ENCODE results near the gene FERMT1.

DNA sequence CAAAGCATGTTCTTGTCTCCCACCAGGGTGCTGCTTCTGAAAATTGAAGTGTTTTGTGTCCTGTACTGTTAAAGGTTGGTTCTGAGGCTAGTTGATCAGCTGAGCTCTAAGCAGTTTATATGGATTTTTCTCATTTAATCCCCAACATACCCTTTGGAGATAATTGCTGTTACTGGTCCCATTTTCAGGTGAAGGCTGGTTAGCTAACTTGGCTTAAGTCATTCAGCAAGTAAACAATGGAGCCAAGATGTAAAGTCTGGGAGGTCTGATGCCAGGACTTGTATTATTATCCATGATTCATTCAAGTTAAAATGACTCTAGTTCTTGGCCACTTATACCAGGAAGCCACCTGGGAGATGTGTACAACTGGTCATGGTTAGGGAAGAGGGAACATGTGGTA is 42.5 kb upstream of the FERMT1 start:
- TF ChIP-seq, protein P1, sequence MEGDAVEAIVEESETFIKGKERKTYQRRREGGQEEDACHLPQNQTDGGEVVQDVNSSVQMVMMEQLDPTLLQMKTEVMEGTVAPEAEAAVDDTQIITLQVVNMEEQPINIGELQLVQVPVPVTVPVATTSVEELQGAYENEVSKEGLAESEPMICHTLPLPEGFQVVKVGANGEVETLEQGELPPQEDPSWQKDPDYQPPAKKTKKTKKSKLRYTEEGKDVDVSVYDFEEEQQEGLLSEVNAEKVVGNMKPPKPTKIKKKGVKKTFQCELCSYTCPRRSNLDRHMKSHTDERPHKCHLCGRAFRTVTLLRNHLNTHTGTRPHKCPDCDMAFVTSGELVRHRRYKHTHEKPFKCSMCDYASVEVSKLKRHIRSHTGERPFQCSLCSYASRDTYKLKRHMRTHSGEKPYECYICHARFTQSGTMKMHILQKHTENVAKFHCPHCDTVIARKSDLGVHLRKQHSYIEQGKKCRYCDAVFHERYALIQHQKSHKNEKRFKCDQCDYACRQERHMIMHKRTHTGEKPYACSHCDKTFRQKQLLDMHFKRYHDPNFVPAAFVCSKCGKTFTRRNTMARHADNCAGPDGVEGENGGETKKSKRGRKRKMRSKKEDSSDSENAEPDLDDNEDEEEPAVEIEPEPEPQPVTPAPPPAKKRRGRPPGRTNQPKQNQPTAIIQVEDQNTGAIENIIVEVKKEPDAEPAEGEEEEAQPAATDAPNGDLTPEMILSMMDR (IDR thresholded peaks at IDR 0.05), result no peak
- TF ChIP-seq POLR2A (IDR thresholded peaks at IDR 0.05), result no peak
